MCF 10A (cell line): ENCODE data around the gene NARS2. TPM values are rescaled to one million over a fixed set of nuclear protein-coding genes. Genes with fewer than 3 reads are reported as not detected.

Experiments used
- BruUV-seq: library from RNA; stranded (reverse); fragments of 400-500 nt; replicated peaks from 2 replicates; lab custom pipeline; 2021; lab: Mats Ljungman, UMichigan
- CTCF ChIA-PET: fragments of 300-600 bp; sonication (Branson Sonifier 250); formaldehyde crosslinking; extraction: SDS; loops from one replicate; lab custom pipeline; 2021; ENCODE audit warnings: antibody characterized with exemption, inconsistent platforms; lab: Yijun Ruan, JAX
- POLR2A ChIA-PET: fragments of 300-600, 350-650 bp; sonication (Branson Sonifier 250); formaldehyde crosslinking; extraction: SDS; loops from one replicate; lab custom pipeline; 2020; ENCODE audit warnings: antibody characterized with exemption, inconsistent platforms; lab: Yijun Ruan, JAX
- DNase-seq: peaks from one replicate; pipeline ENCODE4 v3.0.0-alpha.2; 2018; ENCODE audit not compliant: unreplicated experiment
- H3K27ac Mint-ChIP-seq: one replicate; pipeline ENCODE4 v1.8.0; 2022; ENCODE audit warnings: mild to moderate bottlenecking, low read depth, mixed read lengths; ENCODE audit not compliant: unreplicated experiment
- H3K27me3 Mint-ChIP-seq: one replicate; pipeline ENCODE4 v1.8.0; 2022; ENCODE audit warnings: mixed read lengths; ENCODE audit not compliant: insufficient read depth, unreplicated experiment
- H3K36me3 Mint-ChIP-seq: one replicate; pipeline ENCODE4 v1.8.0; 2022; ENCODE audit warnings: mild to moderate bottlenecking, moderate library complexity, mixed read lengths; ENCODE audit not compliant: insufficient read depth, unreplicated experiment
- H3K4me1 Mint-ChIP-seq: one replicate; pipeline ENCODE4 v1.8.0; 2022; ENCODE audit warnings: mixed read lengths; ENCODE audit not compliant: insufficient read depth, unreplicated experiment
- H3K4me3 Mint-ChIP-seq: one replicate; pipeline ENCODE4 v1.8.0; 2022; ENCODE audit warnings: mild to moderate bottlenecking, moderate library complexity, mixed read lengths; ENCODE audit not compliant: unreplicated experiment
- H3K9me3 Mint-ChIP-seq: one replicate; pipeline ENCODE4 v1.8.0; 2022; ENCODE audit warnings: mixed read lengths; ENCODE audit not compliant: unreplicated experiment
- intact Hi-C: fragments of 100-400 bp; cut with micrococcal nuclease; formaldehyde crosslinking; loops from 2 replicates; pipeline ENCODE4 v1.14.1; 2022
- total RNA-seq: library from RNA; stranded (reverse); gene quantifications from 2 replicates; pipeline ENCODE4 v1.2.3, GENCODE V29; 2022
- TF ChIP-seq, protein P1 (sequence below): fragments of 200-600 bp; IDR thresholded peaks from one replicate; pipeline ENCODE4 v1.8.0; 2022; ENCODE audit warnings: antibody characterized with exemption, mild to moderate bottlenecking; ENCODE audit not compliant: unreplicated experiment

The NARS2 gene
- total RNA-seq, 1 experiment from 2014 or later: 24.6 TPM

DNA sequence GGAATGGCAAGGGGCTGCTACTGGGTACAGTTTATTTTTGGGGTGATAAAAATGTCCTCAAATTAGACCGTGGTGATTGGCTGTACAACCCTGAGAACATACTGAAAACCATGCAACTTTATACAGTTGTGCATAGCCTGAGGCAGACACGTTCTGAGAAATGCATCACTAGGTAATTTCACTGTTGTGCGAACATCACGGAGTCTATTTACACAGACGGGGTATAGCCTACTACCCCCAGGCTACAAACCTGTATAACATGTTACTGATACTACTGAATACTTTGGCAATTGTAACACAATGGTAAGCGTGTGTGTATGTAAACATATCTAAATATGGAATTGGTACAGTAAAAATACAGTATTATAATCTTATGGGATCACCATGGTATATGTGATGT is 23.6 kb downstream of the NARS2 start:
- Mint-ChIP-seq H3K4me3 (no peak overlapping the region), H3K9me3 (peaks cover 6% of the 10 kb centered on the region), H3K27ac (no peak overlapping the region), H3K4me1 (no peaks in the 10 kb centered on the region), H3K27me3 (no peaks in the 10 kb centered on the region), H3K36me3 (peaks cover 38% of the 10 kb centered on the region)
- CTCF ChIA-PET: interaction anchor here (0.8 to 0.9 kb wide), 2 partner anchors 13 to 136 kb away, joined by 4 read pairs; no protein-coding TSS in a partner anchor
- BruUV-seq: no TSS peak
- POLR2A ChIA-PET: interaction anchor here (0.6 kb wide), 1 partner anchor 366 kb away, joined by 3 read pairs; no protein-coding TSS in a partner anchor
- TF ChIP-seq, protein P1, sequence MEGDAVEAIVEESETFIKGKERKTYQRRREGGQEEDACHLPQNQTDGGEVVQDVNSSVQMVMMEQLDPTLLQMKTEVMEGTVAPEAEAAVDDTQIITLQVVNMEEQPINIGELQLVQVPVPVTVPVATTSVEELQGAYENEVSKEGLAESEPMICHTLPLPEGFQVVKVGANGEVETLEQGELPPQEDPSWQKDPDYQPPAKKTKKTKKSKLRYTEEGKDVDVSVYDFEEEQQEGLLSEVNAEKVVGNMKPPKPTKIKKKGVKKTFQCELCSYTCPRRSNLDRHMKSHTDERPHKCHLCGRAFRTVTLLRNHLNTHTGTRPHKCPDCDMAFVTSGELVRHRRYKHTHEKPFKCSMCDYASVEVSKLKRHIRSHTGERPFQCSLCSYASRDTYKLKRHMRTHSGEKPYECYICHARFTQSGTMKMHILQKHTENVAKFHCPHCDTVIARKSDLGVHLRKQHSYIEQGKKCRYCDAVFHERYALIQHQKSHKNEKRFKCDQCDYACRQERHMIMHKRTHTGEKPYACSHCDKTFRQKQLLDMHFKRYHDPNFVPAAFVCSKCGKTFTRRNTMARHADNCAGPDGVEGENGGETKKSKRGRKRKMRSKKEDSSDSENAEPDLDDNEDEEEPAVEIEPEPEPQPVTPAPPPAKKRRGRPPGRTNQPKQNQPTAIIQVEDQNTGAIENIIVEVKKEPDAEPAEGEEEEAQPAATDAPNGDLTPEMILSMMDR: no peak
- intact Hi-C loops: no loop called here
- DNase-seq: no peak

DNA sequence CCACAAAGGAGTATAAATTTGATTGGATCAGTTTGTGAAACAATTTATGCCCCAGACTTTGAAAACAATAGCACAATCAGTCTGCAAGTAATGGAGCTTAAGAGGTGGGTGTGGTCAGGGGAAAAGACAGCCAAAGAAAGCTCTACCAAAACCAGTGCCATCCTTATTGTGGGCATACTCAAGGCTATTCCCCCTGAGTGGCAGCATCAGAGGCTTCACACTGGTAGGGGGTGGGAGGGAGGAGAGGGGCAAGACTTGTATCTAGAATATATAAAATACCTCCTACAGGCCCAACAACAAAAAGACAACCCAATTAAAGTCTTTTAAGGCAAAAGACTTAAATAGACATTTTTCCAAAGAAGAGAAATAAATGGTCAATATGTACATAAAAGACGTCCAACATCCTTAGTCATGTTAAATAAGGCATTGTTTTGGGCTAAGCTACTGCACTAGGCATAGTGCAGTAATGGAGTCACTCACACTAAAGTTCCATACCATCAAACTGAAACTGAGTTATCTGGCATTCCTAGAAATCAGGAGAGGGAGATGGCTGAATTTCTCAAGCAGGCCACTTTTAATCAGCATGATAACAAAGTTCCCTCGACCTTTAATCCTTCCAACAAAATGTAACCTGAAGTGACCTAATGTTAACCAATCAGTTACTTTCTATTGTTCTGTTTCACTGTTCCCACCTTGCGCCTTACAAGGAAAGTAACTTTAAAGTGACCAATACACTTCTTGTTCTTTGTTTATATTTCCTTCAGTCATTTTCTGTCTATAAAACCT is 24.8 kb downstream of the NARS2 start:
- DNase-seq: no peak
- Mint-ChIP-seq H3K9me3 (peaks cover 6% of the 10 kb centered on the region), H3K27ac (no peak overlapping the region), H3K4me3 (no peak overlapping the region), H3K27me3 (no peaks in the 10 kb centered on the region), H3K4me1 (no peaks in the 10 kb centered on the region), H3K36me3 (peaks cover 36% of the 10 kb centered on the region)
- intact Hi-C loops: no loop called here
- TF ChIP-seq, protein P1: no peak
- BruUV-seq: no TSS peak
- CTCF ChIA-PET: interaction anchor here (0.5 to 2.5 kb wide), 6 partner anchors 9 to 135 kb away, joined by 3 to 10 read pairs (median 4); no protein-coding TSS in a partner anchor
- POLR2A ChIA-PET: interaction anchor here (0.5 to 0.6 kb wide), 2 partner anchors 70 to 347 kb away, joined by 3 read pairs; no protein-coding TSS in a partner anchor

DNA sequence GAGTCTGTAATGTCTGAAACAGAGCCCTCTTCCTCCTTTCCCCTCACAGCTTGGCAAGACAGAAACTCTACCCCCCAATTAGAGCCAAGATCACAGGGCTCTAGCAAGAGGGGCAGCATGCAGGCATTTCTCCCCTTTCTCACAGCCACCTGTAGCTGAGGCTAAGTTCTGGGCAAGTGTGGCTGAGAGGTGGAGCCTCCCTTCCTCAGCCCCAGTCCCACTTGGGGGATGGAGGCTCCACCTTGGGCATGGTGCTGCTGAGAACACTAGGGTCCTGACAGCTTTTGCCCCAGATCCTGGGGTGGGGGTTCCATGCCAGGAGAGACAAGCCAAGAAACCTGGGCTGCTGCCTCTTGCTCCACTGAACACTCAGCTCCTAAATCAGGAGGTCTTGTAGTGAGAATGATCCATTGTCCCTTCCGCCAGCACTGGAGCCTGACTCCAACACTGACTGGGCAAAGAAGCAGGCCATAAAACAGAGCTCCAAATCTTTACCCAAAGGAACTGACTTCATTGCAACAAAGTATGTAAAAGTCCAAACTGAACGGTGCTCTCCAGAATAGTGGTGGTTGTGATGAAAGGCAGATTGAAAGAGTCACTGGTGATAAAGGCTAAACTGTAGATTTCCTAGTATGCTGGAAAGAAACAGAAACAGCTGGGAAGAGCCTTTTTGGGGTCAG is 25.6 kb downstream of the NARS2 start:
- Mint-ChIP-seq H3K27me3 (no peaks in the 10 kb centered on the region), H3K9me3 (peaks cover 6% of the 10 kb centered on the region), H3K27ac (no peak overlapping the region), H3K4me1 (no peaks in the 10 kb centered on the region), H3K4me3 (no peak overlapping the region), H3K36me3 (peaks cover 31% of the 10 kb centered on the region)
- ChIA-PET POLR2A (interaction anchor here (0.5 to 0.8 kb wide), 2 partner anchors 131 to 347 kb away, joined by 3 read pairs; no protein-coding TSS in a partner anchor), CTCF (interaction anchor here (0.7 to 2.5 kb wide), 6 partner anchors 10 to 221 kb away, joined by 3 to 10 read pairs (median 4); no protein-coding TSS in a partner anchor)
- TF ChIP-seq, protein P1: no peak
- BruUV-seq: no TSS peak
- intact Hi-C loops: no loop called here
- DNase-seq: no peak
